H9 (cell line): Measurements from ENCODE around the gene SP100. TPM values are rescaled to one million over a fixed set of nuclear protein-coding genes. Genes with fewer than 3 reads are reported as not detected.

Source experiments
- DNase-seq: peaks from one replicate; pipeline ENCODE4 v3.0.0-alpha.2; 2017
- H2AFZ ChIP-seq: one replicate; pipeline ENCODE4 v1.6.1; 2013; ENCODE audit warnings: mild to moderate bottlenecking, low read length, control low read depth, moderate library complexity
- H2AK5ac ChIP-seq: 2 replicates; pipeline ENCODE4 v1.6.1; 2013; ENCODE audit warnings: low read length, control low read depth, mixed read lengths; ENCODE audit not compliant: insufficient read length
- H2BK120ac ChIP-seq: one replicate; pipeline ENCODE4 v1.6.1; 2013; ENCODE audit warnings: low read depth, mild to moderate bottlenecking, low read length, control low read depth, inconsistent platforms; ENCODE audit not compliant: poor library complexity, severe bottlenecking
- H2BK12ac ChIP-seq: 2 replicates; pipeline ENCODE4 v1.6.1; 2013; ENCODE audit warnings: low read length, control low read depth, mixed read lengths, low read depth; ENCODE audit not compliant: insufficient read length
- H2BK15ac ChIP-seq: 2 replicates; pipeline ENCODE4 v1.6.1; 2013; ENCODE audit warnings: low read depth, low read length, control low read depth
- H2BK20ac ChIP-seq: one replicate; pipeline ENCODE4 v1.6.1; 2013; ENCODE audit warnings: low read depth, mild to moderate bottlenecking, low read length, control low read depth, inconsistent platforms; ENCODE audit not compliant: poor library complexity, severe bottlenecking
- H2BK5ac ChIP-seq: 2 replicates; pipeline ENCODE4 v1.6.1; 2013; ENCODE audit warnings: low read length, control low read depth, mixed read lengths; ENCODE audit not compliant: insufficient read length
- H3K14ac ChIP-seq: 2 replicates; pipeline ENCODE4 v1.6.1; 2013; ENCODE audit warnings: low read length, control low read depth; ENCODE audit not compliant: insufficient read depth
- H3K18ac ChIP-seq: 2 replicates; pipeline ENCODE4 v1.6.1; 2013; ENCODE audit warnings: low read depth, mild to moderate bottlenecking, mixed read lengths, low read length, control low read depth; ENCODE audit not compliant: insufficient read length
- H3K23ac ChIP-seq: 2 replicates; pipeline ENCODE4 v1.6.1; 2013; ENCODE audit warnings: low read length, control low read depth, mixed read lengths, low read depth; ENCODE audit not compliant: insufficient read length
- H3K23me2 ChIP-seq: 2 replicates; pipeline ENCODE4 v1.6.1; 2013; ENCODE audit warnings: low read depth, mild to moderate bottlenecking, mixed read lengths, low read length, control low read depth; ENCODE audit not compliant: insufficient read length, poor library complexity, severe bottlenecking
- H3K27ac ChIP-seq: 2 replicates; pipeline ENCODE4 v1.5.1; 2013; ENCODE audit warnings: low read length, control low read depth, mixed read lengths, low read depth; ENCODE audit not compliant: insufficient read length
- H3K27me3 ChIP-seq: 2 replicates; pipeline ENCODE4 v1.6.1; 2013; ENCODE audit warnings: low read length, control low read depth, inconsistent platforms; ENCODE audit not compliant: insufficient read depth
- H3K4ac ChIP-seq: 2 replicates; pipeline ENCODE4 v1.6.1; 2013; ENCODE audit warnings: low read depth, mild to moderate bottlenecking, control low read depth, inconsistent platforms, low read length, moderate library complexity
- H3K4me1 ChIP-seq: 2 replicates; pipeline ENCODE4 v1.6.1; 2013; ENCODE audit warnings: low read length, control low read depth, inconsistent platforms; ENCODE audit not compliant: insufficient read depth
- H3K4me2 ChIP-seq: 2 replicates; pipeline ENCODE4 v1.6.1; 2013; ENCODE audit warnings: low read length, control low read depth, mixed read lengths; ENCODE audit not compliant: insufficient read length, insufficient read depth
- H3K56ac ChIP-seq: 2 replicates; pipeline ENCODE4 v1.6.1; 2013; ENCODE audit warnings: low read depth, mild to moderate bottlenecking, mixed read lengths, low read length, control low read depth; ENCODE audit not compliant: insufficient read length
- H3K79me1 ChIP-seq: 2 replicates; pipeline ENCODE4 v1.6.1; 2013; ENCODE audit warnings: low read depth, mild to moderate bottlenecking, moderate library complexity, low read length, control low read depth, inconsistent platforms; ENCODE audit not compliant: insufficient read depth, poor library complexity, severe bottlenecking
- H3K79me2 ChIP-seq: 2 replicates; pipeline ENCODE4 v1.6.1; 2013; ENCODE audit warnings: low read length, control low read depth, inconsistent platforms; ENCODE audit not compliant: insufficient read depth
- H3K9ac ChIP-seq: 2 replicates; pipeline ENCODE4 v1.6.1; 2013; ENCODE audit warnings: low read length, control low read depth, mixed read lengths; ENCODE audit not compliant: insufficient read length; ENCODE audit errors: extremely low read depth
- H3K9me3 ChIP-seq: one replicate; pipeline ENCODE4 v1.6.1; 2013; ENCODE audit warnings: low read depth, low read length, inconsistent platforms; ENCODE audit not compliant: control insufficient read depth
- H3T11ph ChIP-seq: one replicate; pipeline ENCODE4 v1.6.1; 2013; ENCODE audit warnings: mild to moderate bottlenecking, low read length, control low read depth, inconsistent platforms
- H4K20me1 ChIP-seq: one replicate; pipeline ENCODE4 v1.6.1; 2013; ENCODE audit not compliant: control insufficient read depth, insufficient read length, insufficient read depth
- H4K5ac ChIP-seq: 2 replicates; pipeline ENCODE4 v1.6.1; 2013; ENCODE audit warnings: low read depth, mild to moderate bottlenecking, mixed read lengths, low read length, control low read depth; ENCODE audit not compliant: insufficient read length
- H4K8ac ChIP-seq: replicated peaks from 2 replicates; pipeline ENCODE4 v1.6.1; 2013; ENCODE audit warnings: low read length, control low read depth, mixed read lengths, low read depth; ENCODE audit not compliant: insufficient read length
- H4K91ac ChIP-seq: 2 replicates; pipeline ENCODE4 v1.6.1; 2013; ENCODE audit warnings: low read depth, mild to moderate bottlenecking, moderate library complexity, mixed read lengths, low read length, control low read depth; ENCODE audit not compliant: insufficient read length
- H3K27ac Mint-ChIP-seq, 3 experiments: 2 replicates in 2 of 3; 3 replicates in 1 of 3; pipeline ENCODE4 v1.8.0; 2020 to 2021; ENCODE audit warnings: mixed read lengths in 3 of 3, mild to moderate bottlenecking in 1 of 3, moderate library complexity in 1 of 3
- H3K27me3 Mint-ChIP-seq: 2 replicates; pipeline ENCODE4 v1.8.0; 2021; ENCODE audit warnings: low read depth, mild to moderate bottlenecking, moderate library complexity, mixed read lengths
- H3K36me3 Mint-ChIP-seq, 3 experiments: 2 replicates in 2 of 3; 3 replicates in 1 of 3; pipeline ENCODE4 v1.8.0; 2020 to 2021; ENCODE audit warnings: low read depth in 3 of 3, mixed read lengths in 3 of 3; ENCODE audit not compliant: insufficient read depth in 1 of 3
- H3K4me1 Mint-ChIP-seq, 2 experiments: 2 replicates each; pipeline ENCODE4 v1.8.0; 2020; ENCODE audit warnings: mixed read lengths in 2 of 2
- H3K4me3 Mint-ChIP-seq, 2 experiments: 2 replicates in 1 of 2; 3 replicates in 1 of 2; pipeline ENCODE4 v1.8.0; 2020 to 2021; ENCODE audit warnings: mild to moderate bottlenecking in 2 of 2, mixed read lengths in 2 of 2, moderate library complexity in 1 of 2
- H3K9me3 Mint-ChIP-seq, 2 experiments: 2 replicates in 1 of 2; 3 replicates in 1 of 2; pipeline ENCODE4 v1.8.0; 2020; ENCODE audit warnings: mild to moderate bottlenecking in 2 of 2, mixed read lengths in 2 of 2, moderate library complexity in 1 of 2
- CTCF ChIP-seq: fragments of 200-600 bp; sonication (generic); conservative IDR thresholded peaks from 3 replicates; pipeline ENCODE4 v1.8.0; 2021; ENCODE audit warnings: antibody characterized with exemption, mild to moderate bottlenecking
- WGBS: extraction: QIAGEN DNeasy Blood & Tissue Kit; methylation state at CpG from one replicate; pipeline ENCODE4 v1.1.7; 2013; ENCODE audit warnings: missing lambda C conversion rate, low lambda C conversion rate, mixed read lengths; ENCODE audit not compliant: insufficient read length; ENCODE audit errors: extremely low coverage; 5-methylcytosine and 5-hydroxymethylcytosine counted together
- total RNA-seq: library from RNA; stranded (reverse); gene quantifications from 2 replicates; pipeline ENCODE4 v1.2.1, GENCODE V29; 2021

The SP100 gene
- total RNA-seq, 1 experiment from 2014 or later: 0.28 TPM

- Histone ChIP-seq H2AFZ (no peak overlapping the region), H3K23ac (no peak overlapping the region), H2BK5ac (no peak overlapping the region), H4K20me1 (no peaks in the 10 kb centered on the region), H2BK20ac (no peak overlapping the region), H3K23me2 (no peaks in the 10 kb centered on the region), H3K27ac (no peak overlapping the region), H3K4me1 (no peaks in the 10 kb centered on the region), H3K56ac (no peak overlapping the region), H4K8ac (no peak overlapping the region), H3K4me2 (no peak overlapping the region), H3K79me1 (no peaks in the 10 kb centered on the region), H3K9me3 (no peaks in the 10 kb centered on the region), H3K79me2 (no peaks in the 10 kb centered on the region), H2BK120ac (no peak overlapping the region), H2AK5ac (no peak overlapping the region), H4K5ac (no peak overlapping the region), H3K9ac (no peak overlapping the region), H4K91ac (no peak overlapping the region), H3K18ac (no peak overlapping the region), H3T11ph (no peak overlapping the region), H2BK15ac (no peak overlapping the region), H3K27me3 (no peaks in the 10 kb centered on the region), H2BK12ac (no peak overlapping the region), H3K14ac (no peak overlapping the region), H3K4ac (no peak overlapping the region)
- peaks cover 0 to 3% of the 10 kb centered on the region in 2 experiments; a peak in 2 of 4 replicates for H3K4me1 Mint-ChIP-seq
- DNase-seq: no peak
- no peaks in the 10 kb centered on the region for H3K27me3 Mint-ChIP-seq
- H3K9me3 Mint-ChIP-seq: peaks cover 2 to 4% of the 10 kb centered on the region in 2 experiments
- no peak overlapping the region for H3K4me3 Mint-ChIP-seq
- no peak overlapping the region for H3K27ac Mint-ChIP-seq
- no CpG with 5 or more reads among the region's 4 CpGs for WGBS
- no peak for TF ChIP-seq CTCF
- H3K36me3 Mint-ChIP-seq: peaks cover 0 to under 1% (median 0%) of the 10 kb centered on the region in 3 experiments; a peak in 1 of 7 replicates
Measured at GRCh38 chr2:230441227-230441897, 25.4 kb downstream of the SP100 start.
